LoVo (cell line): ENCODE results near the gene LEUTX.
A peak's percentile ranks its signal among the peaks of the same experiment; 100 is the strongest.
"Not testable (repeated sequence)": the region's sequence is repeated elsewhere in the genome, so short reads cannot be mapped to it uniquely, and the experiment has no call there.

ENCODE experiments used
- DNase-seq: peaks from one replicate; pipeline ENCODE4 v3.0.0-alpha.2; 2016; ENCODE audit warnings: low spot score

Gene LEUTX, protein sequence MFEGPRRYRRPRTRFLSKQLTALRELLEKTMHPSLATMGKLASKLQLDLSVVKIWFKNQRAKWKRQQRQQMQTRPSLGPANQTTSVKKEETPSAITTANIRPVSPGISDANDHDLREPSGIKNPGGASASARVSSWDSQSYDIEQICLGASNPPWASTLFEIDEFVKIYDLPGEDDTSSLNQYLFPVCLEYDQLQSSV

DNA sequence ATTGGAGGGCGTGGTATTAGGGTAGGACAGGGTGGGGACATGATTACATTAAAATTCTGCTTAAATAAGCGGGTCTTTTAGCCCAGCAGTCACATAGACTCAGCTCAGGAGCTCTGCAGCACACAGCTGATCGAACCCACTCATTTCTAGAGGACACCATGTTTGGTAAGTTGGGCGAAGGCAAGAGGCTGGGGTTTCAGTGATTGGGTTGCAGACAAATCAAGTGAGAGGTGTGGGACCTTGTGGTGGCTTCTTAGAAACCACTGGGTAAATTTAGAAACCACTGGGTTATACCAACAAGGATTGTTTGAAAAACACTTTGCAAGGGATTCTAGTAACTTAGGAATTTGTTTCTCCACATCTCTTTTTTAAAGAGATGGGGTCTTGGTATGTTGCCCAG lies at the start of gene LEUTX:
LEUTX (plus strand) TSS at position 92 of the 400 bp plus-strand sequence; CDS start at position 159, 67 bp downstream.
- DNase-seq = no peak

DNA sequence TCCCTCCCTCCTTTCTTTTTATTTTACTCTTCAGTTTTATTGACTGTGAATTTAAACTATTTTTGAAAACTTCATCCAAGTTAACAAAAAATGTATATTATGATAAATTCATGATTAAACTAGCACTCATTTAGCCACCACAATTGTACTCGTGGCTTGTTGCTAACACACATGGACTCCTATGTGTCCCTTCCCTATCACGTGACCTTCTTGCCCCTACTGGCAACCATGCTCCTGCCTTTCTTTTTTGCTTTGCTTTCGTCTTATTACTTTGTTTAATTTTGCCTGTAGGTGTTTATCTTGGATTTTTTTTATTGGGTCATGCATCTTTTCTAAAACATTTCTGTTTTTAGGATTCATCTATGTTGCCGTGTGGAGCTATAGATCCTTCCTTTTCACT lies 49.1 kb upstream of the LEUTX start:
- no peak for DNase-seq

DNA sequence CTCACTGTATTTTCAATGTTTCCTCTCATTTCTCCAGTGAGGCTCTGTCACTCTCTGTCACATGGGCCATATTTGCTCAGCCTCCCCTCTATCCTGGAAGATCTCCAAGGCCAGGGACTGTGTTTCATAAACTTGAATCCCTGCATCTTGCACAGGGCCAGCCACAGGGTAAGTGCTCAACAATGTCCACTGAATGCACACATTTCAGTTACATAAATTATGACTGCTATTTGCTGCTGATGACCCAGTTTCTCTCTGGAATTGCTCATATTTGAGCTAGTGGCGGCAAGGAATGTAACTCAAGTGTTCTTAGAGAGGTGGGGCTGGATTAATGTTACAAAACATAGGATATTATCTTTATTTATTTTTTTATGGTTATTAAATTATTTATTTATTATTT lies 47.0 kb upstream of the LEUTX start:
- DNase-seq = no peak

DNA sequence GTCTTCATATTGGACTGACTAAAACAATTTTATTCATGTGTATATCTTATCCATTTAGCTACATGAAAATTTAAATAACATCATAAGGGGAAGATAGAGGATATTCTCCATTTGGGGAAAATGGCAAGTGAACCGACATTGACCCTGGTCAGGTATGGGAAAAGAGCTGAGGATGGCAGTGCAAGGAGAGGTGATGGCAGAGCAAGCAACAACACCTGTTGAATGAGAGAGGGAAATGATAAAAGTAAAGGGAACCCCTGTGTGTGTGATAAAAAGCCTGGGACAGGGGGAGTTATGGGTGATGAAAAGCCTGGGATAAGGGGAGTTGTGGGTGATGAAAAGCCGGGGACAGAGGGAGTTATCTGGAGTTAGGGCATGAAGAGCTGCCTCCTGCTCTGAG lies 44.8 kb upstream of the LEUTX start:
- DNase-seq = no peak

DNA sequence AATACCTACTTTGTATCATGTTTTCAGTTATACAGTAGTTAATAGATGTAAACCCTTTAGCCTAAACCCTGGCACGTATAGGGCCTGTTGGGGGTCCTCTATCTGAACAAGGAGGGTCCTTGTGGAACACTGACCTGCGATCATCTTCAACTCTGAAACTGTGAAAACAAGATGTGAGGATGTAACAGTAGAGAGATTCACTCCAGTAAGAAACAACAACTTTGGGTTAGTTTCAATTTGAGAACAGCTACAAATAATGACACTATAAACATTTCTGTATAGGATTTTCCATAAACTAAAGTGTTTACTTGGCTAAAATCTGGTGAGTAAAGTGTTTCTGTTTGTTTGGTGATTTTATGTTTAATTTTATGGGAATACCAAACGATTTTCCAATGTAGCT lies 43.0 kb upstream of the LEUTX start:
- DNase-seq = no peak

DNA sequence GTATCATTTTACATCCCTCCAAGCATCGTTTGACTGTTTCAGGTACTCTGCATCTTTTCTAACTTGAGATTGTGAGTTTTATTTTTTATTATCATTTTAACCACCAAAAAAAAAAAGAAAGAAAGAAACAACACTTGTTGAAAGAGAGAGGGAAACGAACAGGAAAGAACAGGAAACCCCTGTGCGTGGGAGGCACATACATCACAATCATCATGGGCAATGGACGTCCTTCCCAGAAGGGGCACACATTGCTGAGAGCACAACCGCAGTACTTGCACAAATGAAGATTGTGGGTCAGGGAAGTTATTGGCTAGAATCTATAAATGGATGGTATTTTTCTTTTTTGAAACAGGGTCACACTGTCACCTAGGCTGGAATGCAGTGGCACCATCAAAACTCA lies 42.6 kb upstream of the LEUTX start:
- no peak for DNase-seq

DNA sequence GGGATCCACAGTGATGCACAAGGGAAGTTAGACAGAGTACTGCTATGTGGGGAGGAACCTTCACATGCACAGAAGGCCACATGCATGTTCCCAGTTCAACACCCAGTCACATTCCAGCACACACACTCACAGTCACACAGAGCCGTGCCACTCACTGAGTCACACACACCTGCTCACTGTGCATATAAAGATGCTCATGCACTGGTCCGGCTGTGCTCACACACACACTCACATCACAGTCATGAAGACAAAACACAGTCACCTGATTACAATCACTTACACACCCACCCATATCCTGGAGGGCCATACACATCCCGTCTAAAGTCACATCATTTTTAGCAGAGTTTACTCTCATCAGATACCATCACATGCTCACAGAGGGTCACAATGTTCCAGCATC lies 41.3 kb upstream of the LEUTX start:
- DNase-seq = no peak

DNA sequence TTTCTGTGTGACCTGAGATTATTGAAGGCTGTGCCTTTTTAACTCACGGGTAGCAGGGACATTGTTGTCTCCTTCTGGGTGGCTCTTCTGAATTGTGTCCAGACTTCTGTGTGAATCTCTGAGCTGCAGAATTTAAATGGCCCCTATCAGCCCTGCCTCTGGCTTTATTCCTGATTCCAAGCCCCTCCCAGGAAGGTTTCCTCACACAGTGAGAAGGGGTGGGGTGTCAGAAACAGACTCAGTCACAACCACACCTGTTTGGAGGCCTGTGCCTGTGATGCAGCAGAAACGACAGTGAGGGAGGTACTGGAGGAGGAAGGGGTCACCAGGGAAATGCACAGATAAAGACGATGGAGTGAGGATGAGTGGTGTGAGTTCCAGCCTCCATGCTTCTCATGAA lies 40.8 kb upstream of the LEUTX start, which contains the start of gene CLC:
CLC (minus strand) TSS at position 139 of the 400 bp plus-strand sequence; CDS start at position 62, 77 bp downstream.
- no peak for DNase-seq

DNA sequence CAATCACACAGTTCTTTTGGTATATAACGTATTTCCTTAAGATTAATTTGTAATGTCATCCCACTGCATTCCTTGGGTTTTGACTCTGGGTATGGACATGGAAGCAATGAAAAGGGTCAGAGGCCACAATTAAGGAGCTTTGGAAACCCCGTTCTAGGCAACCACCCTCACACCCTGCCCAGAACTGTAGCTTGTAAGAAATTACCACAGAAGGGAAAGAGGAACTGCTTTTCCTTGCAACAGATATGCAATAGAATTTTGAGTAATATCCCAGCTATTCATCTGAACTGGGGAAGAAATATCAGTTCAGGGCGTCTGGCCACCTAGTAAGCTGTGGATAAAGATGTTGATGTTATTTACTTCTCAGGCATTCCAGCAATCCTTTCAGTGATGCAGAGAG lies 39.8 kb upstream of the LEUTX start:
- DNase-seq = no peak

DNA sequence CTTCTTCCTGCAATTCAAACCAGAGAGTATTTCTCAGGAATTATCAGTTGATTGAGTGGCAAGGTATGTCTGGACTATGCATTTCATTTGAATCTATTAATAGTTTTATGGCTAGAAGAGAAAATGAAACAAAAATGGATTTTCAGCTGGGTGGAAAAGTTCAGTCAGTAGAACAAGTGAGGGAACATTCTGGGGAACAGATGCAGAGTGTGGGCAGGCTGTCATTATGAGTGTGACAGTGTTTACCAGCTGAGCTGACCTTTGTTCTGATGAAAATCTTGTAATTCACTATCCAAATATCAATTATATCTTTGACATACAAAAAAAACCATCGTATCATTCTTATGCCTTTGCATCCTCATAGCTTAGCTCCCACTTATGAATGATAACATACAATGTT lies 38.3 kb upstream of the LEUTX start:
- DNase-seq = no peak

DNA sequence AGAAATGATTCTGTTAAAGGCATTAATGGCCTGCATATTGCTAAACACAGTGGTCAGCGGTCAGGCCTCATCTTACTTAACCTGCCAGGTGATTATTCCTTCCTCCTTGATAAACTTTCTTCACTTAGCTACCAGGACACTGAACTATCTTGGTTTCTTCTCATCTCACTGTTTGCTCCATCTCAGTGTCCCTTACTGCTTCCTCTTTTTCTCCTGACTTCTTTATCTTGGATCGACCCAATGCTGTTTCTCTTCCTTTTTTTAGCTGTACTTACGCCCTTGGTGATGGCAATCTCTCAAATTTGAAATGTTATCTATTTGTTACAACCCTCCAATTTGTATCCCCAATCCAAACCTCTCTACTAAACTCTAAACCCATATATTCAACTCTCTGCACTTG lies 33.0 kb upstream of the LEUTX start:
- no peak for DNase-seq

DNA sequence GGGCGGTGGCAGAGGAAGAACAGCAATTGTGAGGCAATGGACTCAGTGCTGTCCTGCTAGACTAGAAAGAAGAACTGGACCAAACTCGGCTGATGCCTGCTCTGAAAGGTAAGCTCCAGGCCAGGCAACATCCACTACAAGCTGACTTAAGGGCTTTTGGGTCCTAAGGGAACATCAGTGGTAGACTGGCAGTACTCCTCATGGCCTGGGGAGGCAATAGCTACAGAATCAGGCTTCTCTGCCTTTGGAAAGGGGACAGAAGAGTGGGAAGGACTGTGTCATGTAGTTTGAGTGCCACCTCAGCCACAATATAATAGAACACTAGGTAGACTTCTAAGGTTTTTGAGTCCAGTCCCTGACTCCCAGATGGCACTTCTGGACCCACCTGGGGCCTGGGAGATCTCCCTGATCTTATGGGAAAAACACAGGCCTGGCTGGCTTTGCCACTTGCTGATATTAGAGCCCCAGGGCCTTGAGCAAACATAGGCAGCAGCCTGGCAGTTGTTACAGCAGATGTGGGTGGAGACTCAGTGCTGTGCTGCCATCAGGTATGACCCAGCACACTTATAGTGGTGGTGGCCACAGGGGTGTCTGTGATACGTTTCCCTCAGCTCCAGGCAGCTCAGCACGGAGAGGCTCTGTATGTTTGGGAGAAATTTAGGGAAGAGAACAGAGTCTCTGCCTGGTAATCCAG lies 31.7 kb upstream of the LEUTX start:
- no peak for DNase-seq

DNA sequence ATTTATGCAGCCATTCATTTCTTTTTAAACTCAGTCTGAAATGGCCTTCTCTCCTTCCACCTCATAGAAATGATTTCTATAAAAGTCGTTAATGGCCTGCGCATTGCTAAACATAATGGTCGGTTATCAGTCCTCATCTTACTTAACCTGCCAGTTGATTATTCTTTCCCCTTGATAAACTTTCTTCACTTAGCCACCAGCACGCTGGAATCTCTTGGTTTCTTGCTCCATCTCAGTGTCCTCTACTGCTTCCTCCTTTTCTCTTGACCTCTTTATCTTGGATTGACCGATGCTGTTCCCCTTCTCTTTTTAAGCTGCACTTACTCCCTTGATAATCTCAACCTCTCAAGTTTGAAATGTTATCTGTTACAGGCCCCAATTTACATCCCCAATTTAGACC lies 28.7 kb upstream of the LEUTX start:
- DNase-seq = no peak

DNA sequence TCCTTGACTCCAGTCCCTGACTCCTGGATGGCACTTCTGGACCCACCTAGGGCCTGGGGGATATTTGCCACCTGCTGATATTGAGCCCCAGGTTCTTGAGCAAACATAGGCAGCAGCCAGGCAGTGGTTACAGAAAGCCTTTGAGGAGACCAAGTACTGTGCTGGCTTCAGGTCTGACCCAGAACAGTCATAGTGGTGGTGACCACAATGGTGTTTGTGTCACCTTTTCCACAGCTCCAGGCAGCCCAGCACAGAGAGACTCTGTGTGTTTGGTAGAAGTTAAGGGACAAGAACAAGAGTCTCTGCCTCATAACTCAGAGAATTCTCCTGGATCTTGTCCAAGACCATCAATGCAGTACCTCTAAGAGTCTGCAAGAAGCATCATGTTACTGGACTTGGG lies 26.3 kb upstream of the LEUTX start:
- DNase-seq = no peak

DNA sequence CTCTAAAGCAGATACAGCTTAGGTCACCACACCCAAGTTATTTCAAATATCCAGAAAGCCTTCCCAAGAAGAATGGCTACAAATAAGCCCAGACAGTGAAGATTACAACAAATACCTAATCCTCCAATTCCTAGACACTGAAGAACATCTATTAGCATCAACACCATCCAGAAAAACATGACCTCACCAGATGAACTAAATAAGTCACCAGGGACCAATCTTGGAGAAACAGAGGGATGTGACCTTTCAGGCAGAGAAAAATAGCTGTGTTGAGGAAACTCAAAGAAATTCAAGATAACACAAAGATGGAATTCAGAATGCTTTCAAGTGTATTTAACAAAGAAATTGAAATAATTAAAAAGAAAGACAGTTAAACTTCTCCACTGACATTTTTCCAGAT lies 25.9 kb upstream of the LEUTX start:
- DNase-seq = no peak

DNA sequence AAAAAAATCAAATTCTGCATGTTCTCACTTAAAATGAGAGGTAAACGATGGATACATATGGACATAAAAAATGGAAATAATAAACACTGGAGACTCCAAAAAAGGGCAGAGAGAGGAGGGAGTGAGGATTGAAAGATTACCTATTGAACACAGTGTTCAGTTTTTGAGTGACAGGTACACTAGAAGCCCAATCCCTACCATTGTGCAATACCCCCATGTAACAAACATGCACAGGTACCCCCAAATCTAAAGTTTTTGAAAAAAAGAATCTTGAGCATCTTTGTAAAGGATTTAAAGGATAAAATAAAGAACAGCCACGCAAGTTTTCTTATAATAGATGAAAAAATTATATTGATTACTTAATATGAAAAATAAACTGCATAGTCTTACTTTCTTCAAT lies 24.1 kb upstream of the LEUTX start:
- no peak for DNase-seq

DNA sequence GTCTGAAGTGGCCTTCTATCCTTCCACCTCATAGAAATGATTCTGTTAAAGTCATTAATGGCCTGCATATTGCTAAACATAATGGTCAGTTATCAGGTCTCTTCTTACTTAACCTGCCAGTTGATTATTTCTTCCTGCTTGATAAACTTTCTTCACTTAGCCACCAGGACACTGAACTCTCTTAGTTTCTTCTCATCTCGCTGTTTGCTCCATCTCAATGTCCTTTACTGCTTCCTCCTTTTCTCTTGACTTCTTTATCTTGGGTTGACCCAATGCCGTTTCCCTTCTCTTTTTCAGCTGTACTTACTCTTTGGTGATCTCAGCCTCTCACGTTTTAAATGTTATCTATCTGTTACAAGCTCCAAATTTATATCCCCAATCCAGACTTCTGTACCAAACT lies 23.7 kb upstream of the LEUTX start:
- no peak for DNase-seq

DNA sequence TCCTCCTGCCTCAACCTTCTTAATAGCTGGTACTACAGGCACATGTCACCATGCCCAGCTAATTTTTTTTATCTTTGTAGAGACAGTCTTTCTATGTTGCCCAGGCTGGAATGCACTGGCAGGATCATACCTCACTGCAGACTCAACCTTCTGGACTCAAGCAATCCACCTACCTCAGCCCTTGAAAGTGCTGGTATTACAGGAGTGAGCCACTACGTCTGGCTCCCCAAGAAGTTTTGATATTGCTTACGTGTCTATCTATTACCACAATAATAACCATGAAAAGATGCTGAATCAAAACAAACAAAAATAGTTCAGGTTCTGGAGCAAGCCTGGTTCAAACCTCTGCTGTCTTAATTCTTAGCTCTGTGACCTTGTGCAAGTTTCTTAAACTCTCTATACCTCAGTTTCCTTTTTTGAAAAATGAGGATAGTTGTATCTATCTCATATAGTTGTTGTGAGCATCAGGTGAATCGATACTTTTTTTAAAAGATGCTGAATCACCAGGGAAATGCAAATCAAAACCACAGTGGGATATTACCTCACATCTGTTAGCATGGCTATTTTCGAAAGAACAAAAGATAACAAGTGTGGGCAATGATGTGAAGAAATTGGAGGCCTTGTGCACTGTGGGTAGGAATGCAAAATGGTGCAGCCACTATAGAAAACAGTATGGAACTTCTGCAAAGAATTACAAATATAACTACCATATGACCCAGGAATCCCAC lies 19.0 kb upstream of the LEUTX start:
- DNase-seq = no peak

DNA sequence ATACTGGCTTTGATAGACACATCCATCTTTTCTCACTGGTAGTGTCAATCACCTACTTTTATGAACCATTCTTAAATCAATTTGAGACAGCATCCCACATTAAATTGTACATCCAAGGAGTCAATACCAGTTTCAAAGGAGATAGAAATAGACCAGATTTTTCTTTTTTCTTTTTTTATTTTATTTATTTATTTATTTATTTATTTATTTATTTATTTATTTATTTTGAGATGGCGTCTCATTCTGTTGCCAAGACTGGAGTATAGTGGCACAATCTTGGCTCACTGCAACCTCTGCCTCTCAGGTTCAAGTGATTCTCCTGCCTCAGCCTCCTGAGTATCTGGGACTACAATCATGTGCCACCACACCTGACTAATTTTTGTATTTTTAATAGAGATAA lies 16.8 kb upstream of the LEUTX start:
- DNase-seq = not testable (repeated sequence)

DNA sequence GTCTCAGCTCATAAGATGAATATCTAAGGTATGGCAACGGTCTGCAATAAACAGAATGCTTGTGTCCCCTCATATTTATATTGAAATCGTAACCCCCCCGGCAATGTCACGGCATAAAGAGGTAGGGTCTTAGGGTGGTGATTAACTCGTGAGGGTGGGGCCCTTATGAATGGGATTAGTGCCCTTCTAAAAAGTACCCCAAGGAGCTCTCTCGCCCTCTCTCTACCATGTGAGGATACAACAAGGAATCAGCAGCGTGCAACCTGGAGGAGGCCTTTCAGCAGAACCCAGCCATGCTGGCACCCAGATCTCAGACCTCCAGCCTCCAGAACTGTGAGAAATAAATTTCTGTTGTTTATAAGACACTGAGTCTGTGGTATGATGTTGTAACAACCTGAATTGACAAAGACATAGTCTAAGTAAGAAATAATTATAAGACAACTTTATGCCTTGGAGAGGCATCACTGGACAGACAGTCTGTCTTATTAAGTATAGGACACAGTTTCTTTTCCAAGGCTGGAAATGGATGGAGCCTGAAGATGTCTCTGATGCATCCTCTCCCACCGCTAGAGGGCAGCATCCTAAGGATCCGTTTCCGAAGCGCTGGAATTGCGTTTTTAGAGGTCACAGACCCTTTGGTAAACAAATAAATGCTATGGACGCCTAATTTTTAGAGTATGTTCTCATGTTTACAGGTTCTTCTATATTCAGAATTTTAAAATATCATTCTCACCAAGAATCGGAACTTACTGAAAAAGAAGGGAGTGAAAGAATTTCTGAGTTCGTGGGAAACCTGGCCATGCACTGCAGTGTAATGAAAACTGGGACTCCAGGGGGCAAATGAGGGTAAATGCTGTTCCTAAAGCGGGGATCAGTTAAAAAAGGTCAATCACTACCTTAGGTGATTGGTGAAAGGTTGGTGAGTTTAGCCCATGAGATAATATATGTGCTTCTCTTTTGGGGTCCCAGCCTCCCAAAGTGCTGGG lies 13.3 kb upstream of the LEUTX start:
- DNase-seq = peak; percentile 58

DNA sequence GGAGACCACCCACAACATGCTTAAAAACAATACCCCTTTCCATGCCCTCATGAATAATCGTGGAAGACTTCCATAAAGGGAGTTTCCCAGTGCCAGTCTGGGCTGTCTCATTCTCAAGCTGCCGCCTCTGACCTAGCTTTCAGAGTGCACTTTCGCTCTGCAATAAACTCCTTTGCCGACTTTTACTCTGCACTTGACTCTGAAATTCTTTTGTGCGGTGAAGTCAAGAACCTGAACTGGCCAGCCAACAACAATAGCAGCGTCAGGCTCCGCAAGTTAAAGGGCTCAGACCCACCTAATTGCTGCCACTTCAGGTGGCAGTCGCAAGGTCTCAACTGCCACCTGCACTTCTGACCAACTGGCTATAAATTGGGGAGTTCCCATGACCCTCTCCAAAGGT lies 10.3 kb upstream of the LEUTX start:
- DNase-seq = no peak

DNA sequence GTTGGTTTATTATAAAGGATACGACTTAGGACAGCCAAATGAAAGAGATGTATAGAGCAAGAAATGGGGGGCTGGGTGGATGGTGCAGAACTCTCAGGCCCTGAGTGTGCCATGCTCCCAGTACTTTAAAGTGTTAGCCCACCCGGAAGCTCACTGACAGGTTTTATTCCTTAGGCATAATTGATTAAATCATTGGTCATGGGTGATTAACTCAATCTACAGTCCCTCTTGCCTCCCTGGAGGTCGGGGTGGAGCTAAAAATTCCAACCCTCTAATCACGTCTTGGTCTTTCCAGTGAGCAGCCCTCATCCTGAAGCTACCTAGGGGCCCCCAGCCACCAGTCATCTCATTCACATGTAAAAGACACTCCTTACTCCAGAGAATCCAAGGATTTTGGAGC lies 9.9 kb upstream of the LEUTX start:
- DNase-seq = no peak
